Keratinocyte (primary cell): ENCODE results near the gene BAIAP2.

Experiments used
- CTCF ChIP-seq, 3 experiments: IDR thresholded peaks in 1 of 3; conservative IDR thresholded peaks in 1 of 3; optimal IDR thresholded peaks in 1 of 3; 2 replicates in 2 of 3; 3 replicates in 1 of 3; pipeline versions ENCODE3 to v1.5.1; 2011; ENCODE audit warnings: low read length in 3 of 3, mild to moderate bottlenecking in 3 of 3, moderate library complexity in 2 of 3, control low read depth in 1 of 3, inconsistent platforms in 1 of 3; ENCODE audit not compliant: insufficient read depth in 2 of 3; ENCODE audit errors: extremely low read depth in 1 of 3
- EZH2 ChIP-seq: IDR thresholded peaks from one replicate; pipeline ENCODE4 v1.6.1; 2012; ENCODE audit warnings: inconsistent platforms, mild to moderate bottlenecking, low read length, moderate library complexity

- no peak for TF ChIP-seq CTCF (optimal IDR thresholded peaks at IDR 0.05 in 1 of 3, IDR thresholded peaks at IDR 0.05 in 1 of 3, conservative IDR thresholded peaks at IDR 0.05 in 1 of 3; ENCODE audit: extremely low read depth in 1 of 3, insufficient read depth in 2 of 3, low read length in 3 of 3)
- TF ChIP-seq EZH2, result no peak
These were observed 9.4 kb downstream of the BAIAP2 start for GRCh38 chr17:81044428-81044763.
